Panc1 (cell line): ENCODE results near the gene ZNF512.

Source experiments
- CTCF ChIP-seq: fragments of 450-650 bp; IDR thresholded peaks from 2 replicates; pipeline ENCODE4 v1.5.1; 2017; ENCODE audit warnings: mild to moderate bottlenecking
- POLR2AphosphoS5 ChIP-seq: IDR thresholded peaks from 2 replicates; pipeline ENCODE4 v1.6.1; 2012; ENCODE audit warnings: mild to moderate bottlenecking, low read depth, low read length, moderate library complexity
- SIN3A ChIP-seq: IDR thresholded peaks from 2 replicates; pipeline ENCODE4 v1.6.1; 2012; ENCODE audit warnings: low read depth, mild to moderate bottlenecking, low read length, moderate library complexity, borderline replicate concordance; ENCODE audit not compliant: insufficient read depth
- TF ChIP-seq, protein P1 (sequence below), 2 experiments: IDR thresholded peaks; 2 replicates each; pipeline ENCODE4 v1.6.1; 2011 to 2012; ENCODE audit warnings: low read depth in 2 of 2, control low read depth in 1 of 2, low read length in 1 of 2, mild to moderate bottlenecking in 1 of 2, moderate library complexity in 1 of 2; ENCODE audit not compliant: insufficient read depth in 1 of 2

GRCh38 chr2:27652341-27652740 is 69.5 kb downstream of the ZNF512 start:
- TF ChIP-seq CTCF (no peak), POLR2AphosphoS5 (no peak), SIN3A (no peak)
- TF ChIP-seq, protein P1, sequence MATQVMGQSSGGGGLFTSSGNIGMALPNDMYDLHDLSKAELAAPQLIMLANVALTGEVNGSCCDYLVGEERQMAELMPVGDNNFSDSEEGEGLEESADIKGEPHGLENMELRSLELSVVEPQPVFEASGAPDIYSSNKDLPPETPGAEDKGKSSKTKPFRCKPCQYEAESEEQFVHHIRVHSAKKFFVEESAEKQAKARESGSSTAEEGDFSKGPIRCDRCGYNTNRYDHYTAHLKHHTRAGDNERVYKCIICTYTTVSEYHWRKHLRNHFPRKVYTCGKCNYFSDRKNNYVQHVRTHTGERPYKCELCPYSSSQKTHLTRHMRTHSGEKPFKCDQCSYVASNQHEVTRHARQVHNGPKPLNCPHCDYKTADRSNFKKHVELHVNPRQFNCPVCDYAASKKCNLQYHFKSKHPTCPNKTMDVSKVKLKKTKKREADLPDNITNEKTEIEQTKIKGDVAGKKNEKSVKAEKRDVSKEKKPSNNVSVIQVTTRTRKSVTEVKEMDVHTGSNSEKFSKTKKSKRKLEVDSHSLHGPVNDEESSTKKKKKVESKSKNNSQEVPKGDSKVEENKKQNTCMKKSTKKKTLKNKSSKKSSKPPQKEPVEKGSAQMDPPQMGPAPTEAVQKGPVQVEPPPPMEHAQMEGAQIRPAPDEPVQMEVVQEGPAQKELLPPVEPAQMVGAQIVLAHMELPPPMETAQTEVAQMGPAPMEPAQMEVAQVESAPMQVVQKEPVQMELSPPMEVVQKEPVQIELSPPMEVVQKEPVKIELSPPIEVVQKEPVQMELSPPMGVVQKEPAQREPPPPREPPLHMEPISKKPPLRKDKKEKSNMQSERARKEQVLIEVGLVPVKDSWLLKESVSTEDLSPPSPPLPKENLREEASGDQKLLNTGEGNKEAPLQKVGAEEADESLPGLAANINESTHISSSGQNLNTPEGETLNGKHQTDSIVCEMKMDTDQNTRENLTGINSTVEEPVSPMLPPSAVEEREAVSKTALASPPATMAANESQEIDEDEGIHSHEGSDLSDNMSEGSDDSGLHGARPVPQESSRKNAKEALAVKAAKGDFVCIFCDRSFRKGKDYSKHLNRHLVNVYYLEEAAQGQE (IDR thresholded peaks at IDR 0.05; ENCODE audit: insufficient read depth in 1 of 2, low read depth in 2 of 2, low read length in 1 of 2), result no peak
